Right atrium auricular region (tissue), 2 donors: ENCODE results near the gene CHST3. TPM values are rescaled to one million over a fixed set of nuclear protein-coding genes. Genes with fewer than 3 reads are reported as not detected.

Source experiments
- DNase-seq: peaks from one replicate; pipeline ENCODE4 v3.0.0-alpha.2; 2019; ENCODE audit warnings: low spot score
- H3K27ac ChIP-seq, 2 donors: fragments of 200-600 bp; sonication (generic); 1 replicate in 1 of 2; 2 replicates in 1 of 2; pipeline ENCODE4 v1.5.1; 2016 to 2019
- H3K27me3 ChIP-seq, 2 donors: fragments of 200-600 bp; sonication (generic); one replicate each; pipeline versions ENCODE4 v1.5.1 to v1.6.0; 2017 to 2019
- H3K36me3 ChIP-seq: fragments of 200-600 bp; sonication (generic); one replicate; pipeline ENCODE4 v1.5.1; 2016
- H3K4me1 ChIP-seq, 2 donors: fragments of 200-600 bp; sonication (generic); one replicate each; pipeline versions ENCODE4 v1.5.1 to v1.6.0; 2017 to 2019
- H3K4me3 ChIP-seq, 2 donors: fragments of 200-600 bp; sonication (generic); 1 replicate in 1 of 2; 2 replicates in 1 of 2; pipeline ENCODE4 v1.5.1; 2017 to 2019; ENCODE audit warnings: mild to moderate bottlenecking in 1 of 2, moderate library complexity in 1 of 2
- H3K9me3 ChIP-seq, 2 donors: fragments of 200-600 bp; sonication (generic); one replicate each; pipeline ENCODE4 v1.5.1; 2019
- CTCF ChIP-seq, 2 donors: fragments of 200-600 bp; sonication (generic); IDR thresholded peaks; one replicate each; pipeline ENCODE4 v1.5.1; 2019; ENCODE audit warnings: antibody characterized with exemption in 2 of 2
- total RNA-seq, 2 donors: library from RNA; depleted of rRNA; stranded (reverse); fragments of >200 nt; gene quantifications; one replicate each; pipeline ENCODE4 v1.1.0, GENCODE V29; 2016

CHST3 gene
- total RNA-seq, 2 donors from 2014 or later = 21.3 to 45.4 TPM

- no peak for TF ChIP-seq CTCF (IDR thresholded peaks at IDR 0.05)
- H3K27ac ChIP-seq = peak overlapping the region; percentile 64 to 71
- no peak for DNase-seq
- H3K36me3 ChIP-seq = no peaks in the 10 kb centered on the region
- no peaks in the 10 kb centered on the region for H3K27me3 ChIP-seq
- peaks cover 0 to 60% of the 10 kb centered on the region in 2 donors for H3K4me1 ChIP-seq
- H3K9me3 ChIP-seq = no peaks in the 10 kb centered on the region
- no peak overlapping the region for H3K4me3 ChIP-seq
Observed at GRCh38 chr10:72034761-72035160, 70.6 kb downstream of the CHST3 start.

- no peaks in the 10 kb centered on the region for H3K27me3 ChIP-seq
- no peak overlapping the region for H3K4me3 ChIP-seq
- TF ChIP-seq CTCF (IDR thresholded peaks at IDR 0.05) = no peak
- no peaks in the 10 kb centered on the region for H3K36me3 ChIP-seq
- peak overlapping the region; percentile 64 to 71 for H3K27ac ChIP-seq
- H3K4me1 ChIP-seq = peaks cover 0 to 56% of the 10 kb centered on the region in 2 donors
- no peaks in the 10 kb centered on the region for H3K9me3 ChIP-seq
- no peak for DNase-seq
Observed at GRCh38 chr10:72035252-72035887, 71.2 kb downstream of the CHST3 start.

- Histone ChIP-seq H3K4me3 (no peak overlapping the region), H3K9me3 (no peaks in the 10 kb centered on the region), H3K27ac (no peak overlapping the region), H3K4me1 (peaks cover 0 to 42% of the 10 kb centered on the region in 2 donors), H3K27me3 (no peaks in the 10 kb centered on the region), H3K36me3 (no peaks in the 10 kb centered on the region)
- no peak for DNase-seq
- TF ChIP-seq CTCF (IDR thresholded peaks at IDR 0.05) = no peak
Observed at GRCh38 chr10:72037266-72037665, 73.1 kb downstream of the CHST3 start.

- no peak for DNase-seq
- Histone ChIP-seq H3K9me3 (no peaks in the 10 kb centered on the region), H3K4me3 (no peak overlapping the region), H3K27ac (peak overlapping the region in 1 of 2 donors; percentile 32), H3K4me1 (peaks cover 0 to 42% of the 10 kb centered on the region in 2 donors), H3K27me3 (no peaks in the 10 kb centered on the region), H3K36me3 (no peaks in the 10 kb centered on the region)
- TF ChIP-seq CTCF (IDR thresholded peaks at IDR 0.05) = no peak
Observed at GRCh38 chr10:72037811-72038210, 73.6 kb downstream of the CHST3 start.

GRCh38 chr10:72038458-72039001, 74.3 kb downstream of the CHST3 start:
- no peaks in the 10 kb centered on the region for H3K9me3 ChIP-seq
- H3K36me3 ChIP-seq = no peaks in the 10 kb centered on the region
- H3K4me3 ChIP-seq = no peak overlapping the region
- H3K27ac ChIP-seq = peak overlapping the region in 1 of 2 donors; percentile 32
- DNase-seq = no peak
- no peak for TF ChIP-seq CTCF (IDR thresholded peaks at IDR 0.05)
- peaks cover 0 to 48% of the 10 kb centered on the region in 2 donors for H3K4me1 ChIP-seq
- no peaks in the 10 kb centered on the region for H3K27me3 ChIP-seq
